Measurements from ENCODE around the gene SHROOM4. TPM values are rescaled to one million over a fixed set of nuclear protein-coding genes. Genes with fewer than 3 reads are reported as not detected.

SHROOM4 gene, protein sequence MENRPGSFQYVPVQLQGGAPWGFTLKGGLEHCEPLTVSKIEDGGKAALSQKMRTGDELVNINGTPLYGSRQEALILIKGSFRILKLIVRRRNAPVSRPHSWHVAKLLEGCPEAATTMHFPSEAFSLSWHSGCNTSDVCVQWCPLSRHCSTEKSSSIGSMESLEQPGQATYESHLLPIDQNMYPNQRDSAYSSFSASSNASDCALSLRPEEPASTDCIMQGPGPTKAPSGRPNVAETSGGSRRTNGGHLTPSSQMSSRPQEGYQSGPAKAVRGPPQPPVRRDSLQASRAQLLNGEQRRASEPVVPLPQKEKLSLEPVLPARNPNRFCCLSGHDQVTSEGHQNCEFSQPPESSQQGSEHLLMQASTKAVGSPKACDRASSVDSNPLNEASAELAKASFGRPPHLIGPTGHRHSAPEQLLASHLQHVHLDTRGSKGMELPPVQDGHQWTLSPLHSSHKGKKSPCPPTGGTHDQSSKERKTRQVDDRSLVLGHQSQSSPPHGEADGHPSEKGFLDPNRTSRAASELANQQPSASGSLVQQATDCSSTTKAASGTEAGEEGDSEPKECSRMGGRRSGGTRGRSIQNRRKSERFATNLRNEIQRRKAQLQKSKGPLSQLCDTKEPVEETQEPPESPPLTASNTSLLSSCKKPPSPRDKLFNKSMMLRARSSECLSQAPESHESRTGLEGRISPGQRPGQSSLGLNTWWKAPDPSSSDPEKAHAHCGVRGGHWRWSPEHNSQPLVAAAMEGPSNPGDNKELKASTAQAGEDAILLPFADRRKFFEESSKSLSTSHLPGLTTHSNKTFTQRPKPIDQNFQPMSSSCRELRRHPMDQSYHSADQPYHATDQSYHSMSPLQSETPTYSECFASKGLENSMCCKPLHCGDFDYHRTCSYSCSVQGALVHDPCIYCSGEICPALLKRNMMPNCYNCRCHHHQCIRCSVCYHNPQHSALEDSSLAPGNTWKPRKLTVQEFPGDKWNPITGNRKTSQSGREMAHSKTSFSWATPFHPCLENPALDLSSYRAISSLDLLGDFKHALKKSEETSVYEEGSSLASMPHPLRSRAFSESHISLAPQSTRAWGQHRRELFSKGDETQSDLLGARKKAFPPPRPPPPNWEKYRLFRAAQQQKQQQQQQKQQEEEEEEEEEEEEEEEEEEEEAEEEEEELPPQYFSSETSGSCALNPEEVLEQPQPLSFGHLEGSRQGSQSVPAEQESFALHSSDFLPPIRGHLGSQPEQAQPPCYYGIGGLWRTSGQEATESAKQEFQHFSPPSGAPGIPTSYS (N-terminal part only)
- total RNA-seq: 0.34 and 2.8 TPM in 2 replicates

DNA sequence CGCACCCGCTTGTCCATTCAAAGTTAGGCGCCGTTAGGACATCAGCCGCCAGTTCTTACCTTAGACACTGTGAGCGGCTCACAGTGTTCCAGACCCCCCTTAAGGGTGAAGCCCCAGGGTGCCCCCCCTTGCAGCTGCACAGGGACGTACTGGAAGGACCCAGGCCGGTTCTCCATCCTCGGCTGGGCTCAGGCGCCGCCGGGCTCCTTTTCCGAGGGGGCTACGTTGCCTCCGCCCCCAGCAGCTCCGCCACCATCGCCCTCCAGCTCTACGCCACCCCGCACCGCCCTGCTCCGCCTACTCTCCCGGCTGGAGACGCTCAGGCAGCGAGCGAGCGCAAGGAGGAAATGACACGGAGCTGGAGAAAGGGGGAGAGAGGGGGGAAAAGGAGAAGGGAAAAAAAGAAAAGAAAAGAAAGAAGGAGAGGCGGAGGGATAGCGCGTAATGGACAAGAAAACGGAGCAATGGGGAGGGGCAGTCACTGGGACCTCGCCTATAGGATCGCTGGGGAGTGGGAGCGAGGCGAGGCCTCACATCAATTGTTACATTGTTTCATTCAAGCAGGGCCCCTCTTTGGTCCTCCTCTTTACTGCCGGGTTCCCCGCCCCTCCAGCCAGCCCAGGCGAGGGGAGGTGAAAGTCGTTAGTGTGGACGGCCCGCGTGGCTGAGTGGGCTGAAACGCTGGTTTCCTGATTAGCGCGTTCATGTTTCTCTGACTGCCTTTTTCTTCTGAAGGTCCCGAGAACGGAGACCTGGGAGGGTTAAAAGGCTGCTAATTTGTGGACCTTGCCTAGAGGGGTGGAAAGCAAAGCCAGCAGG is at the start of gene SHROOM4:
SHROOM4 (minus strand) TSS at position 352 of the 819 bp plus-strand sequence; CDS start at position 176, 176 bp downstream.

Other genes with a start within 250 kb of the SHROOM4 start
- not detected in 2 replicates for gene BMP15, start 96.5 kb upstream of the SHROOM4 start, total RNA-seq